GM20000 (cell line): ENCODE measurements around the gene PRM3.

Source experiments
- DNase-seq: peaks from one replicate; pipeline ENCODE4 v3.0.0; 2012; ENCODE audit warnings: low spot score
- CTCF ChIP-seq: IDR thresholded peaks from 2 replicates; pipeline ENCODE4 v1.5.1; 2012; ENCODE audit warnings: mild to moderate bottlenecking, control low read depth; ENCODE audit errors: extremely low read depth, missing control alignments

Gene PRM3

GRCh38 chr16:11276896-11277593 lies 3.6 kb upstream of the PRM3 start:
- TF ChIP-seq CTCF, result no peak
- DNase-seq, result no peak

GRCh38 chr16:11276143-11276895 lies 2.9 kb upstream of the PRM3 start, which contains the start of gene PRM2:
Gene PRM2, minus strand, starts transcription at chr16:11276480. Its CDS starts 110 bp downstream, at chr16:11276370.
- DNase-seq, result no peak
- no peak for TF ChIP-seq CTCF

- no peak for DNase-seq
- TF ChIP-seq CTCF, result no peak
Observed at GRCh38 chr16:11274964-11275363, 1.5 kb upstream of the PRM3 start.

- DNase-seq, result no peak
- no peak for TF ChIP-seq CTCF
Observed at GRCh38 chr16:11273721-11274324, 394 bp upstream of the PRM3 start.

- TF ChIP-seq CTCF, result no peak
- DNase-seq, result no peak
Observed at GRCh38 chr16:11272484-11272883, 945 bp downstream of the PRM3 start.

- DNase-seq, result no peak
- no peak for TF ChIP-seq CTCF
Observed at GRCh38 chr16:11271610-11272009, 1.8 kb downstream of the PRM3 start.

GRCh38 chr16:11270602-11271162 lies 2.7 kb downstream of the PRM3 start:
- no peak for DNase-seq
- TF ChIP-seq CTCF, result no peak
